ENCODE results near the gene UBALD1.

GRCh38 chr16:4593086-4593485 is 21.6 kb downstream of the UBALD1 start:
- TF ChIP-seq EZH2 (IDR thresholded peaks at IDR 0.05; ENCODE audit: borderline replicate concordance, low read length) (no peak), CTCF (conservative IDR thresholded peaks at IDR 0.05 in 1 of 2, IDR thresholded peaks at IDR 0.05 in 1 of 2; ENCODE audit: extremely low read depth in 1 of 2, insufficient read depth in 1 of 2, low read depth in 1 of 2, low read length in 2 of 2) (no peak)

All from mammary epithelial cell (primary cell).